Activated T-cell treated with anti-CD3 and anti-CD28 coated beads, Interleukin-2, amount 50 U/mL, for 4 hours (primary cell): ENCODE measurements around the gene CNPY1. TPM values are rescaled to one million over a fixed set of nuclear protein-coding genes. Genes with fewer than 3 reads are reported as not detected.
A peak's percentile ranks its signal among the peaks of the same experiment; 100 is the strongest.

Source experiments
- ATAC-seq, 2 donors: fragments of 200-7000 bp; cut with Tn5 transposase; one replicate each; pipeline ENCODE4 v1.10.0; 2021
- DNase-seq: peaks from one replicate; pipeline ENCODE4 v3.0.0-alpha.2; 2020
- H3K27me3 Mint-ChIP-seq: one replicate; pipeline ENCODE4 v1.8.0; 2021; ENCODE audit warnings: low read depth, mixed read lengths
- H3K36me3 Mint-ChIP-seq: one replicate; pipeline ENCODE4 v1.8.0; 2022; ENCODE audit warnings: mixed read lengths; ENCODE audit not compliant: insufficient read depth
- H3K4me1 Mint-ChIP-seq: one replicate; pipeline ENCODE4 v1.8.0; 2021; ENCODE audit warnings: low read depth, mixed read lengths
- H3K4me3 Mint-ChIP-seq: one replicate; pipeline ENCODE4 v1.8.0; 2021; ENCODE audit warnings: mild to moderate bottlenecking, moderate library complexity, mixed read lengths
- H3K9me3 Mint-ChIP-seq: one replicate; pipeline ENCODE4 v1.8.0; 2021; ENCODE audit warnings: mixed read lengths
- total RNA-seq, 3 donors: library from RNA; stranded (reverse); gene quantifications; one replicate each; pipeline ENCODE4 v1.2.1, GENCODE V29; 2021

CNPY1 gene
- total RNA-seq, 3 donors from 2014 or later, result not detected

DNA sequence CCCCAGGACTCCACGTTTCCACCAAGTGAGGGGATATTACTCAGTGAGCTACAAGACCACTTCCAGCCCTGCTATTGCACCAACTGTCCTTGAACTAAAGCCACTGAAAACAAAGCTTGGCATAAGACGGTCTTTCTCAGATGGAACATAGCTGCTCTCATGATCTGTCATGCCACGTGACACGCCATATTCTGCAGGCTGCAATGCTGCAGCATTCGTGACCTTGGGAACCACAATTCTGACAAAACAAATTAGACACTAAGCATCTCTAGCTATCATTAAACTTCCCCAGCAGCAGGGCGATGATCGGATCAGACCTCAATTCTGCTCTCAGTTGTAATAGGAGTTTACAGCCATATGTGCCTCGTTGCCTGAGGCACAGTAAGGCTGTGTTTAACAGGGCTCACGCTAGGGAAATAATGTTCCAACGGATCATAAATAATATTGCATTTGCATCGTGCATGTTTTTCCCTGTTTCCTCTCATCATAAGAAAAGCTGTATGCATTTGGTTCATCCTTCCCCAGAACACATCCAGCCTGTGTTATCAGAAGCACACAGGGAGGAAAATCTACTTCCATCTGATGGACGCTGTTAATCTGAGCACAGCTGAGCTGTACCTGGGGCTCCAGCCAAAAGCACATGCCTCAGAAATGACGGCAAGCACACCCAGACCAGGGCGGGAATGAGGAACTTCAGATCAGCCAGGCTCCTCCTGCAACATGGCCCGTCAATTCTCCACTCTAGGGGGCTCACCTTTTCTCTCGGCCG is 38.6 kb upstream of the CNPY1 start:
- Mint-ChIP-seq H3K4me1 (no peaks in the 10 kb centered on the region), H3K27me3 (peaks cover 23% of the 10 kb centered on the region), H3K4me3 (no peak overlapping the region), H3K9me3 (no peaks in the 10 kb centered on the region), H3K36me3 (no peaks in the 10 kb centered on the region)
- no peak for ATAC-seq
- DNase-seq, result no peak

GRCh38 chr7:155584261-155584660 is 37.9 kb upstream of the CNPY1 start:
- DNase-seq (no peak), ATAC-seq (no peak)
- Mint-ChIP-seq H3K36me3 (no peaks in the 10 kb centered on the region), H3K9me3 (no peaks in the 10 kb centered on the region), H3K4me3 (no peak overlapping the region), H3K27me3 (peaks cover 25% of the 10 kb centered on the region), H3K4me1 (no peaks in the 10 kb centered on the region)

GRCh38 chr7:155583636-155584035 is 37.3 kb upstream of the CNPY1 start:
- Mint-ChIP-seq H3K36me3 (no peaks in the 10 kb centered on the region), H3K4me1 (no peaks in the 10 kb centered on the region), H3K27me3 (peaks cover 25% of the 10 kb centered on the region), H3K4me3 (no peak overlapping the region), H3K9me3 (no peaks in the 10 kb centered on the region)
- no peak for DNase-seq
- no peak for ATAC-seq

DNA sequence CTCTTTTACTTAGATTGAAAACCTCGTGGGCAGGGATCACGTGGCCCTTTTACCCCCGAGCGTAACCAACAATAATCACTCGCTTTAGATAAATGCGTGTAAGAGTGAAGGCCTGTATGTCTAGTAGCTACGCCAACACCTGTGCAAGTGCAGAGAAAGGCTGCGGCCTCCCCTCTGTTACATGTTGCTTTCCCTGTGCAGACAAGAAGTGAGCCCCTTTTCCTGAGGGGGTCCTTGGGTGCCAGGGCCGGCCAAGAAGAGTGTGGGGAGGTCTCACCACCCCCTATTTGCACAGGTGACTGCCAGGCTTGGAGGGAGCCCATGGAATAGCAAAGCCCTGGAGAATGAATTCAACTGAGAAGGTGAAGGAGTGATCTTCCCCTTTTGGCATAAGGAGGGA is 35.6 kb upstream of the CNPY1 start:
- H3K27me3 Mint-ChIP-seq, result peaks cover 16% of the 10 kb centered on the region
- ATAC-seq, result no peak
- no peaks in the 10 kb centered on the region for H3K4me1 Mint-ChIP-seq
- no peak for DNase-seq
- no peaks in the 10 kb centered on the region for H3K36me3 Mint-ChIP-seq
- no peaks in the 10 kb centered on the region for H3K9me3 Mint-ChIP-seq
- no peak overlapping the region for H3K4me3 Mint-ChIP-seq

DNA sequence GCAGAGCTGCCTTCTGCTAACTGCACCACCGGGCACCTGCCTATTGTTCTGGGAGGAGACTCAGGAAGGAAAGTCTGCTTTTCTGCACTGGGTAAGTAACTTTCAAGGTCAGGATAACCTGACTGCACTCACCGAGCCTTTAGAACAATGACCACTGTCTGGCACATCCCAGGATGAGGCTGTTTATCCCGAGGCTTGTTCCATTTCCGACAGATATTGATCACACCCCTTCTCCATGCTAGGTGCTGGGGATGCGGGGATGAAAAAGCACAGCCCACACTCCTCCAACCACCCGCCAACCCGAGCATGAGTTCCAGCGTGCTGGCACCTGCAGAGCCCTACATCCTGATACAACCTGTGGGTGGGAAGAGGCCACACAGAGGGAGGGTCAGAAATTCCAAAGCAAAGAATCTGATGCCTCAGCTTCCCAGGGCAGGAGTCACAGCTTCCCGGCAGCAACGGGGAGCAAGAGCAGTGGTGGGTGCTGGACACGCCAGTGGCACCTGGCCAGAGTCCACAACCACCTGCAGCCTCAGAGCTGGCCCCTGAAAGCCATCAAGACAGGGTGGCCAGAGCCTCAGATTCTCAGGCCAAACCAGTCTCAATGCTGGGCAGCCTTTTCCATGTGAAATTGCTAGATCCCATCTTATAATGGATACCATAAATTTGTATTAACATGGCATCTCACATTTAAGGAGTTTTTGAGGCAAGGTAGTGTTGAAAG is 34.9 kb upstream of the CNPY1 start:
- Mint-ChIP-seq H3K36me3 (no peaks in the 10 kb centered on the region), H3K27me3 (peaks cover 12% of the 10 kb centered on the region), H3K4me3 (no peak overlapping the region), H3K4me1 (no peaks in the 10 kb centered on the region), H3K9me3 (no peaks in the 10 kb centered on the region)
- ATAC-seq (no peak), DNase-seq (no peak)

DNA sequence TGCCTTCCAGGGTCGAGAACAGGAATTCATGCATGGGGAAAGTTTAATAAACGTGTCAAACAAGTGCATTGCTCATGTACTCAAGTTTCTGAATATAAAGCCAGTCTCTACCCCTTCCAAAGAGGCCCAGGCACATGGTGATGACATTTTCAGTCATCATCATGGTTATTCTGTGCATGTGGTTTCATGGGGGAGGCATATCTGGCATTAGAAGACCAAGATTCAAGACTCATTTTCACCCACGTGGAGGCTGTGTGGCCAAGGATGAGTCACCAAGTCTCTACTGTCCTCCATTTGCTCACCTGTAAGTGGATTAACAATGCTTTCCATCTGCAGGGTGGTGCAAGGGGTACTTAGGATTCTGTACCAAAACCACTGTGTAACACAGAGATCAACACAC is 34.0 kb upstream of the CNPY1 start:
- Mint-ChIP-seq H3K36me3 (no peaks in the 10 kb centered on the region), H3K4me3 (no peak overlapping the region), H3K27me3 (peaks cover 6% of the 10 kb centered on the region)

GRCh38 chr7:155579565-155579964 is 33.2 kb upstream of the CNPY1 start:
- no peaks in the 10 kb centered on the region for H3K9me3 Mint-ChIP-seq
- ATAC-seq, result no peak
- no peak for DNase-seq
- no peak overlapping the region for H3K4me3 Mint-ChIP-seq
- H3K36me3 Mint-ChIP-seq, result no peaks in the 10 kb centered on the region
- no peaks in the 10 kb centered on the region for H3K4me1 Mint-ChIP-seq
- peaks cover 3% of the 10 kb centered on the region for H3K27me3 Mint-ChIP-seq

More for the DNA sequence above, 34.0 kb upstream of the CNPY1 start:
- ATAC-seq (peak; percentile 80 to 86), DNase-seq (no peak)
- no peaks in the 10 kb centered on the region for H3K4me1 Mint-ChIP-seq
- no peaks in the 10 kb centered on the region for H3K9me3 Mint-ChIP-seq

GRCh38 chr7:155578016-155578415 is 31.7 kb upstream of the CNPY1 start:
- H3K4me1 Mint-ChIP-seq, result no peaks in the 10 kb centered on the region
- ATAC-seq (no peak), DNase-seq (no peak)
- H3K36me3 Mint-ChIP-seq, result no peaks in the 10 kb centered on the region
- no peaks in the 10 kb centered on the region for H3K9me3 Mint-ChIP-seq
- no peak overlapping the region for H3K4me3 Mint-ChIP-seq
- peaks cover 3% of the 10 kb centered on the region for H3K27me3 Mint-ChIP-seq

- H3K4me3 Mint-ChIP-seq, result no peak overlapping the region
- H3K4me1 Mint-ChIP-seq, result no peaks in the 10 kb centered on the region
- H3K36me3 Mint-ChIP-seq, result no peaks in the 10 kb centered on the region
- ATAC-seq (no peak), DNase-seq (no peak)
- H3K27me3 Mint-ChIP-seq, result peaks cover 3% of the 10 kb centered on the region
- H3K9me3 Mint-ChIP-seq, result no peaks in the 10 kb centered on the region
Observed at GRCh38 chr7:155577509-155577905, 31.1 kb upstream of the CNPY1 start.

GRCh38 chr7:155576900-155577508 is 30.6 kb upstream of the CNPY1 start:
- no peaks in the 10 kb centered on the region for H3K36me3 Mint-ChIP-seq
- peaks cover 3% of the 10 kb centered on the region for H3K27me3 Mint-ChIP-seq
- no peak overlapping the region for H3K4me3 Mint-ChIP-seq
- no peaks in the 10 kb centered on the region for H3K4me1 Mint-ChIP-seq
- no peaks in the 10 kb centered on the region for H3K9me3 Mint-ChIP-seq
- DNase-seq (no peak), ATAC-seq (no peak)

GRCh38 chr7:155576416-155576815 is 30.1 kb upstream of the CNPY1 start:
- DNase-seq (no peak), ATAC-seq (no peak)
- Mint-ChIP-seq H3K4me1 (no peaks in the 10 kb centered on the region), H3K9me3 (no peaks in the 10 kb centered on the region), H3K4me3 (no peak overlapping the region), H3K27me3 (peaks cover 3% of the 10 kb centered on the region), H3K36me3 (no peaks in the 10 kb centered on the region)

DNA sequence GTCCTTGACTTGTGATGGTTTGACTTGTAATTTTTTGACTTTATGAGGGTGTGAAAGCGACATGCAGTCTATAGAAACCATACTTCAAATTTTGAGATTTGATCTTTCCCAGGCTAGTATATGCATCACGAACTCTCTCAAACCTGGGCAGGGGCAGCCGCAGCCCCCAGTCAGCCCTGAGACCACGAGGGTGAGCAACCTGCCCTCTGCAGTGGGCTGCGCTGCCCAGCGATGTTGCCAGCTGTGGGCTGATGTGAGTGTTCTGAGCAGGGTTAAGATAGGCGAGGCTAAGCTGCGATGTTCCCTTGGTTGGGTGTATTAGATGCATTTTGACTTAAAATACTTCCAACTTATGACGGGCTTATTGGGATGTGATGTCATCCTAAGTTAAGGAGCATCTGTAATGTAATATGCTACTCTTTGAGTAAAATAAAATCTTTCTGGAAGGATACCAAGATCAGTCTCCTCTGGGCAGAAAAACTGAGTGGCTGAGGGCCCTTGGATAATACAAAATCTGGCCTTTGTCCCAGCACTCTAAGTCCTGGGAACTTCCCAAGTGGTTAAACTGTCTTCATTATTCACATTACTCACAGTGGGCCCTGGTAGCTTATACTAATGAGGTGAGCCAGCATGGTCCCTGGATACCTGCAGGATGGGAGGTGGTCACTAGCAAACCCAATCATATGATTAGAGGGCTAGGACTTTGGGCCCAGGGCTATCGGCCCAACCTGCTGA is 28.4 kb upstream of the CNPY1 start:
- H3K4me3 Mint-ChIP-seq, result no peak overlapping the region
- no peaks in the 10 kb centered on the region for H3K9me3 Mint-ChIP-seq
- no peaks in the 10 kb centered on the region for H3K36me3 Mint-ChIP-seq
- peaks cover 5% of the 10 kb centered on the region for H3K27me3 Mint-ChIP-seq
- DNase-seq (no peak), ATAC-seq (no peak)
- H3K4me1 Mint-ChIP-seq, result no peaks in the 10 kb centered on the region

DNA sequence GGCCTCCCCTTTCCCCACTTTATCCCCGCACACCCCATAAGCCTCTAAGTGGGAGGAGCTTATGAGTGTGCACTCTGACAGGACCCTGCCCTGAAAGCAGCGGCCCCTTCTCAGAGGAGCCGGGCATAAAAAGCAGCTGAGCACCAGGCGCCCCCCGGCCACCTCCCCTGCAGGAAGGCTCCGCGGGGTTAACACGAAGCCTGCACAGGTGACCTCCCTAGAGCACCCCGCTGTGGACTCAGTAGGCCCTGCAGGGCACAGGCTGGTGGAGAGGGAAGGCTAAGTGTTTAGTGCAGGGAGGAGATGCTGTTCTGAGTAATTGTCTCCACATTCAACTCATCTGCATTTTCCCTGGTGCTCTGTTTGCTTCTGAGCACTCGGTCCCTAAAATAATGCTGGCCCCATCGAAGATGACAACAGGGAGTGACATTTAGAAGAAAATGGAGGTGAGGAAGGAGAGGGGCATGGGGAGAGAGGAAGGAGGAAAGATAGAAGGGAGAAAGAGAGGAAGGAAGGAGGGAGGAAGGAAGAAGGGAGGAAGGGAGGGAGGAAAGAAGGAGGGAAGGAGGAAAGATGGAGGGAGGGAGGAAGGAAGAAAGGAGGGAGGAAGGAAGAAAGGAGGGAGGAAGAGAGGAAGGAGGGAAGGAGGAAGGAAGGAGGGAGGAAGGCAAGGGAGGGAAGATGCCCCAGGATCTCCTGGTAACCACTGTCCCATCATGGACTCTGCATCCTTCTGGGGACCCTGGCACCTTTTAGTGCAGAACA is 25.4 kb upstream of the CNPY1 start:
- Mint-ChIP-seq H3K27me3 (peaks cover 2% of the 10 kb centered on the region), H3K4me3 (no peak overlapping the region), H3K36me3 (no peaks in the 10 kb centered on the region), H3K4me1 (no peaks in the 10 kb centered on the region), H3K9me3 (no peaks in the 10 kb centered on the region)
- DNase-seq (no peak), ATAC-seq (peak in 1 of 2 donors; percentile 40)

- Mint-ChIP-seq H3K9me3 (no peaks in the 10 kb centered on the region), H3K36me3 (no peaks in the 10 kb centered on the region), H3K4me3 (no peak overlapping the region), H3K27me3 (peaks cover 2% of the 10 kb centered on the region), H3K4me1 (no peaks in the 10 kb centered on the region)
- no peak for ATAC-seq
- DNase-seq, result no peak
Observed at GRCh38 chr7:155570991-155571390, 24.6 kb upstream of the CNPY1 start.
